Esophagus squamous epithelium (tissue), 4 donors: ENCODE results near the gene CST1.

Experiments
- CTCF ChIP-seq, 6 experiments: fragments of 450-650 bp in 4 of 6; fragments of 200-600 bp in 2 of 6; sonication (generic) in 2 of 6; IDR thresholded peaks; one replicate each; pipeline ENCODE4 v1.5.1; 2016 to 2019; ENCODE audit warnings: antibody characterized with exemption in 6 of 6, mild to moderate bottlenecking in 4 of 6, moderate library complexity in 4 of 6
- POLR2A ChIP-seq, 4 donors: fragments of 450-650 bp; IDR thresholded peaks; one replicate each; pipeline ENCODE4 v1.6.1; 2017; ENCODE audit warnings: antibody characterized with exemption in 4 of 4, mild to moderate bottlenecking in 4 of 4, moderate library complexity in 3 of 4

- TF ChIP-seq CTCF (IDR thresholded peaks at IDR 0.05) (peak in 4 of 6 experiments; percentile 10 to 51 (median 40)), POLR2A (IDR thresholded peaks at IDR 0.05) (no peak)
These were observed 31.7 kb upstream of the CST1 start for GRCh38 chr20:23782366-23782983.
